Measurements from ENCODE around the gene ADAM10.

The ADAM10 gene

DNA sequence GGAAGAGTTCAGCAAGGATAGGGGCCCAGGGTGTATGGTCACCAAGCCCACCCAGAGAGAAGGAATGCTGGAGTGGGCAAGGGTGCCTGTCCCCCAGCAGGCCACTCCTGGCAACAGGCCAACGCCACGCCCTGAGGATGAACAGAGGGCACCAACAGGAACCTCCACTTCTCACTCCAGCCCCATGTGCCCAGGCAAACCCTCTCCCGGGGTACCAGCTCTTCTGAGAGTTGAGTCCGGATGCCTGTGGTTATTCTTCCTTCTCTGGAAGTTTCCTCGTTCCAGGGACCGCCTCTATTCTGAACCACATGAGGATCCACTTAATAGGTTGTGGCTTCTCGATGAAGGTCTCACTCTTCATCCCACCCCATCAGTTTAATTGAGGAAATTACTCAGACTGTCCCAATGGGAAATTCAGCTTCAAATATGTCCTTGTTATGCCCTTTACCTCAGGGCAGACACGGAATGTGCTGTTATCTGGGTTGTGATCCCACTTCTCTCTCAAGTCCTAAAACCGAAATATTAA is 203.4 kb downstream of the ADAM10 start:
- Histone ChIP-seq H3K36me3 (ENCODE audit: control insufficient read depth, low read depth, low read length) (no peaks in the 10 kb centered on the region), H3K4me1 (ENCODE audit: control insufficient read depth, low read depth, low read length) (no peaks in the 10 kb centered on the region), H3K27ac (ENCODE audit: low read length) (no peak overlapping the region), H3K27me3 (ENCODE audit: control insufficient read depth, insufficient read depth, low read length) (no peaks in the 10 kb centered on the region), H3K9me3 (ENCODE audit: control insufficient read depth, low read depth, low read length) (no peaks in the 10 kb centered on the region), H3K9ac (ENCODE audit: low read length) (no peak overlapping the region), H3K4me3 (ENCODE audit: low read length) (no peak overlapping the region)

DNA sequence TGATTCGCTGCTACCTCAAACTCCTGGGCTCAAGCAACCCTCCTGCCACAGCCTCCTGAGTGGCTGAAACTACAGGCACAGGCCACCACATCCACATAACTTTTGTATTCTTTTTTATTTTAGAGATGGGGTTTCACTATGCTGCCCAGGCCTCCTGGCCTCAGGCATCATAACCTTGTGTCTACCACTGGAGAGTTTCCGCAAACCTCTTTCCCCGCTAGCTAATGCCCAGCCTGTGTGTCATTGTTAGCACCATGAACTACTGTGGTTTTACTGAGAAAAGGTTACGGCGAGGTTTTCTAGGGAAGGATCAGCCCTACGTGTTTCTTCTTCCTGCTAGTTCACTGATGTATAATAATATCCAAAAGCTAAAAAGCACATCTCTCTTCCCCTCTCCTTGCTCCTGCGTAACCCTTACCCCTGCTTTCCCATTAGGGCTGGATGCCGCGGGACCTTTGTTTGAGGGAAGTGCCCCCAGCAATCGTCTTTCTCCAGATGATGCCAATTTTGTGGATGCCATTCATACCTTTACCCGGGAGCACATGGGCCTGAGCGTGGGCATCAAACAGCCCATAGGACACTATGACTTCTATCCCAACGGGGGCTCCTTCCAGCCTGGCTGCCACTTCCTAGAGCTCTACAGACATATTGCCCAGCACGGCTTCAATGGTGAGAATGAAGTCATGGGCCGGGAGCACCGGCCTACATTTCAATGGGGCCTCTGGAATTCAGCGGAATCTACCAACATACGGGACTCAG is 204.0 kb downstream of the ADAM10 start:
- no peak overlapping the region for H3K9ac ChIP-seq (ENCODE audit: low read length)
- H3K27me3 ChIP-seq (ENCODE audit: control insufficient read depth, insufficient read depth, low read length), result no peaks in the 10 kb centered on the region
- H3K4me1 ChIP-seq (ENCODE audit: control insufficient read depth, low read depth, low read length), result no peaks in the 10 kb centered on the region
- H3K36me3 ChIP-seq (ENCODE audit: control insufficient read depth, low read depth, low read length), result no peaks in the 10 kb centered on the region
- H3K4me3 ChIP-seq (ENCODE audit: low read length), result no peak overlapping the region
- no peak overlapping the region for H3K27ac ChIP-seq (ENCODE audit: low read length)
- H3K9me3 ChIP-seq (ENCODE audit: control insufficient read depth, low read depth, low read length), result no peaks in the 10 kb centered on the region

DNA sequence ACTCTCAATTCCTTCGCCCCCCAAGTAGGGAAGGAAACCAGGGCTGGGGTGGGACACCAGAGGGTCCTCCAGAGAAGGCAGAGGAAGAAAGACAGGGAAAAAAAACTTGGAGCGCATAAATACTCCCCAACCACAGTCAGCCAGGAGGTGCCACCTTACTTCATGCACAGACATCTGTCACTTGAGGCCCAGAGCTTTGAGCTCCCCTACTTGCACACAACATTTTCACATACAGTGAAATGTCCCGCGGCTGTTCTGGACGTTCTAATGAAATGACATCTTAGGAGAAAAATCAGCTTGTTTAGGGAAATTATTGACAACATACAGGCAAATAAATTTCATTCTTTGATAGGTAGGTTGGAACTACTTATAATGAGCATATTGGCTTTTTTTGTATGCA is 204.8 kb downstream of the ADAM10 start:
- Histone ChIP-seq H3K9me3 (ENCODE audit: control insufficient read depth, low read depth, low read length) (no peaks in the 10 kb centered on the region), H3K4me1 (ENCODE audit: control insufficient read depth, low read depth, low read length) (no peaks in the 10 kb centered on the region), H3K36me3 (ENCODE audit: control insufficient read depth, low read depth, low read length) (no peaks in the 10 kb centered on the region), H3K4me3 (ENCODE audit: low read length) (no peak overlapping the region), H3K9ac (ENCODE audit: low read length) (no peak overlapping the region), H3K27ac (ENCODE audit: low read length) (no peak overlapping the region), H3K27me3 (ENCODE audit: control insufficient read depth, insufficient read depth, low read length) (no peaks in the 10 kb centered on the region)

DNA sequence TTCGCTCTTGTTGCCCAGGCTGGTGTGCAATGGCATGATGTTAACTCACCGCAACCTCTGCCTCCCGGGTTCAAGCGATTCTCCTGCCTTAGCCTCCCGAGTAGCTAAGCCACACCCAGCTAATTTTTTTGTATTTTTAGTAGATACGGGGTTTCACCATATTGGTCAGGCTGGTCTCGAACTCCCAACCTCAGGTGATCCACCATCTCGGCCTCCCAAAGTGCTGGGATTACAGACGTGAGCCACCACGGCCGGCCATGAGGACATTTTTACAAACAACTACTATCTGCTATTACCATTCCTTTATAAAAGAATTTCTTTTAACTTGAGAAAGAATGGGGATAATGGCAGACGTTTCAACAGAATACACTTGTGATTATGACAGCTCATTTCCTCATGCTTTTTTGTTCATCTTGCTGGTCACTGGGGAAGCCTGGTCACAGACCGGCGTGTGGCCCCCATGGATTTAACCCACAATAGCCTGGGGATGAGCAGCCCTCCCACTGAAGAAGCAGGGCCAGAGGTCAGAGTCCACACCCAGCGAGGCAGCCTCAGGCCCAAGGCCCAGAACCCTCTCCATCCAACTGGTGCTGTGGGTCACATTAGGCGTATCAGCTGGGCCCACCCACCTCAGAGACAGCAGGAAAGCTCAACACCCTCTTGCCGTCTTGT is 205.7 kb downstream of the ADAM10 start:
- Histone ChIP-seq H3K4me3 (ENCODE audit: low read length) (no peak overlapping the region), H3K9ac (ENCODE audit: low read length) (no peak overlapping the region), H3K36me3 (ENCODE audit: control insufficient read depth, low read depth, low read length) (no peaks in the 10 kb centered on the region), H3K4me1 (ENCODE audit: control insufficient read depth, low read depth, low read length) (no peaks in the 10 kb centered on the region), H3K27ac (ENCODE audit: low read length) (no peak overlapping the region), H3K9me3 (ENCODE audit: control insufficient read depth, low read depth, low read length) (no peaks in the 10 kb centered on the region), H3K27me3 (ENCODE audit: control insufficient read depth, insufficient read depth, low read length) (no peaks in the 10 kb centered on the region)

DNA sequence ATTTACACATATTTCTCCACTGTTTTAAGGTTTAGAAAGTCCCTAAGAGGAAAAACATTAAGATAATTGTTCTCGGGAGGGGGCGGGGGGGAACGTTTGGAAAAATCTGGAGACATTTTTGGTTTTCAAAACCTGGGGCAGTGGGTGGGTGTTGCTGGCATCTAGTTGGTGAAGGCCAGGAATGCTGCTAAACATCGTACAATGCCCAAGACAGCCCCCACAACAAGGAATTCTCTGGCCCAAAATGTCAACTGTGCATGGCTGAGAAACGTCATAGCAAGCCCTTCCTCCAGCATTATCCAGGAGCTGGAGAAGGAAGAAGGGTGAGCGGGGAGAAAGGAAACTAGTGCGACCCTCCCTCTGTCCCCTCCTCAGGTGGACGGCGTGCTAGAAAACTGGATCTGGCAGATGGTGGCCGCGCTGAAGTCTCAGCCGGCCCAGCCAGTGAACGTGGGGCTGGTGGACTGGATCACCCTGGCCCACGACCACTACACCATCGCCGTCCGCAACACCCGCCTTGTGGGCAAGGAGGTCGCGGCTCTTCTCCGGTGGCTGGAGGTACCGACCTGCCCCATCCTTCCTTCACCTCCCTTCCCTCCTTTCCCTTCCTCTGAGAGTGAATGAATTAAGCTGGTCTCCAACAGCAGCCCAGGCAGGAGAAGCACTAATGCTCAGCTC is 208.0 kb downstream of the ADAM10 start:
- no peak overlapping the region for H3K27ac ChIP-seq (ENCODE audit: low read length)

DNA sequence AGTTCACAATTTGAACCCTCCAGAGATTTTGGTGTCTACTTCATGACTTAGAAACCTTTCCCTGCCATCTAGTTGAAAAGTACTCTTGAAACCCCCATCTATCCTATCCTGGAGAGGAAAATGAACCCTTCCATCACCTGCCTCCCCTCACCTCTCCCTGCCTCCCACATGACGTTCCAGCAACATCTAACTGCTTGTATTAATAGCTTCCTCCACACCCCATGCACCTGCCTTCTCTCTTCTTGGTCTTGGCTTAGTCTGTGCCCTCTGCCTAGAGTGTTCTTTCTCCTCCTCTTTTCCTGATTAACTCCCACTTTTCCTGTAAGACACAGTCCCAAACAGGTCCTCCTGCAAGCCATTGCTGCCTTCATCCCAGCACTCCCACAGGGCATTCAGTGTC is 210.0 kb downstream of the ADAM10 start:
- Histone ChIP-seq H3K9me3 (ENCODE audit: control insufficient read depth, low read depth, low read length) (no peaks in the 10 kb centered on the region), H3K27ac (ENCODE audit: low read length) (no peak overlapping the region), H3K4me1 (ENCODE audit: control insufficient read depth, low read depth, low read length) (no peaks in the 10 kb centered on the region), H3K36me3 (ENCODE audit: control insufficient read depth, low read depth, low read length) (no peaks in the 10 kb centered on the region), H3K4me3 (ENCODE audit: low read length) (no peak overlapping the region), H3K27me3 (ENCODE audit: control insufficient read depth, insufficient read depth, low read length) (no peaks in the 10 kb centered on the region), H3K9ac (ENCODE audit: low read length) (no peak overlapping the region)

More for the DNA sequence above, 208.0 kb downstream of the ADAM10 start:
- no peaks in the 10 kb centered on the region for H3K36me3 ChIP-seq (ENCODE audit: control insufficient read depth, low read depth, low read length)
- no peaks in the 10 kb centered on the region for H3K9me3 ChIP-seq (ENCODE audit: control insufficient read depth, low read depth, low read length)
- no peaks in the 10 kb centered on the region for H3K27me3 ChIP-seq (ENCODE audit: control insufficient read depth, insufficient read depth, low read length)
- H3K4me3 ChIP-seq (ENCODE audit: low read length), result no peak overlapping the region
- no peak overlapping the region for H3K9ac ChIP-seq (ENCODE audit: low read length)
- no peaks in the 10 kb centered on the region for H3K4me1 ChIP-seq (ENCODE audit: control insufficient read depth, low read depth, low read length)

DNA sequence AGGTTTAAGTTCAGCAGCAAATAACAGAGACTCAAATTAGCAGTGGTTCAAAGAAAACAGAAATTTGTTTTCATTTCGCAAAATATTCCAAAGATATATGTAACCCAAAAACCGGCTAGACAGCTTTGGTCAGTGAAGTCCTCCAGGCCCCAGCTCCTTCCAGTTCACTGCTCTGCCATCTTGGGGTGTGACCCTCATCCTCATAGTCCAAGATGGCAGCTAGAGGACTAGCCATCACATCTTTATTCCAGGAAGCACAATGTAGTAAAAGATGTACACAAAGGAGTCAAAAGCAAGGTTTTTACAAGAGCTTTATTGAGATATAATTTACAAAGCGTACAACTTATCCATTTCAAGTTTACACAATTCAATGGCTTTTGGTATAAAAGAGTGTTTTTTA is 210.6 kb downstream of the ADAM10 start:
- H3K9ac ChIP-seq (ENCODE audit: low read length), result no peak overlapping the region
- no peak overlapping the region for H3K4me3 ChIP-seq (ENCODE audit: low read length)
- no peaks in the 10 kb centered on the region for H3K4me1 ChIP-seq (ENCODE audit: control insufficient read depth, low read depth, low read length)
- H3K27me3 ChIP-seq (ENCODE audit: control insufficient read depth, insufficient read depth, low read length), result no peaks in the 10 kb centered on the region
- H3K9me3 ChIP-seq (ENCODE audit: control insufficient read depth, low read depth, low read length), result no peaks in the 10 kb centered on the region
- no peak overlapping the region for H3K27ac ChIP-seq (ENCODE audit: low read length)
- no peaks in the 10 kb centered on the region for H3K36me3 ChIP-seq (ENCODE audit: control insufficient read depth, low read depth, low read length)
